GM12878 (cell line): ENCODE results near the gene TMSB4X. TPM values are rescaled to one million over a fixed set of nuclear protein-coding genes. Genes with fewer than 3 reads are reported as not detected.

Experiments
- ATAC-seq: fragments of 200-7000 bp; cut with Tn5 transposase; 3 replicates; pipeline ENCODE4 v1.9.1; 2020; ENCODE audit warnings: mild to moderate bottlenecking, moderate library complexity
- BruUV-seq: library from RNA; stranded (reverse); fragments of 400-500 nt; replicated peaks from 2 replicates; lab custom pipeline; 2021; lab: Mats Ljungman, UMichigan
- CTCF ChIA-PET: fragments of 300-600 bp; sonication (Branson Sonifier 250); formaldehyde crosslinking; extraction: SDS; loops from one replicate; lab custom pipeline; 2021; ENCODE audit warnings: inconsistent platforms; lab: Yijun Ruan, JAX
- POLR2A ChIA-PET: fragments of 350-600 bp; formaldehyde crosslinking; extraction: SDS; loops from one replicate; lab custom pipeline; 2021; ENCODE audit warnings: inconsistent platforms; lab: Charles Lee
- RAD21 ChIA-PET: fragments of 300-600 bp; sonication (Branson Sonifier 250); formaldehyde crosslinking; loops from one replicate; lab custom pipeline; 2023; ENCODE audit warnings: antibody characterized with exemption; ENCODE audit not compliant: unreplicated experiment; lab: Charles Lee
- SMC1A ChIA-PET: fragments of 300-600 bp; sonication (Branson Sonifier 250); formaldehyde crosslinking; loops from one replicate; lab custom pipeline; 2023; ENCODE audit not compliant: unreplicated experiment, uncharacterized antibody; lab: Charles Lee
- DNase-seq: peaks from one replicate; pipeline ENCODE4 v3.0.0-alpha.2; 2011; ENCODE audit warnings: low read depth, low spot score
- FAIRE-seq: peaks from 3 replicates; lab custom pipeline; 2011; peaks lifted over from hg19 to GRCh38; lab: Jason Lieb, UNC
- H2AFZ ChIP-seq: 2 replicates; pipeline ENCODE4 v1.6.0; 2011; ENCODE audit warnings: low read depth, low read length, control low read depth; ENCODE audit not compliant: control insufficient read depth
- H3K27ac ChIP-seq: 2 replicates; pipeline ENCODE4 v1.5.1; 2011; ENCODE audit warnings: control low read depth; ENCODE audit not compliant: control insufficient read depth, insufficient read depth
- H3K27me3 ChIP-seq, 2 experiments: replicated peaks in 1 of 2; 2 replicates each; pipeline versions ENCODE4 v1.6.0 to v1.6.1; 2011; ENCODE audit warnings: low read length in 1 of 2; ENCODE audit not compliant: control insufficient read depth in 2 of 2, insufficient read depth in 2 of 2
- H3K36me3 ChIP-seq, 2 experiments: 2 replicates each; pipeline ENCODE4 v1.5.1; 2011; ENCODE audit warnings: low read length in 1 of 2; ENCODE audit not compliant: control insufficient read depth in 2 of 2, insufficient read depth in 2 of 2
- H3K4me1 ChIP-seq: 2 replicates; pipeline ENCODE4 v1.6.1; 2011; ENCODE audit warnings: mild to moderate bottlenecking, low read length, moderate library complexity, mixed read lengths; ENCODE audit not compliant: control insufficient read depth, insufficient read depth
- H3K4me2 ChIP-seq: 2 replicates; pipeline ENCODE4 v1.6.0; 2011; ENCODE audit warnings: control low read depth; ENCODE audit not compliant: control insufficient read depth, insufficient read depth
- H3K4me3 ChIP-seq: fragments of 200-600 bp; sonication (generic); 2 replicates; pipeline ENCODE4 v1.5.1; 2016
- H3K79me2 ChIP-seq: 2 replicates; pipeline ENCODE4 v1.6.0; 2011; ENCODE audit warnings: low read length; ENCODE audit not compliant: control insufficient read depth, insufficient read depth
- H3K9ac ChIP-seq: 2 replicates; pipeline ENCODE4 v1.8.0; 2011; ENCODE audit warnings: low read length, control low read depth, mixed read lengths; ENCODE audit not compliant: control insufficient read depth, insufficient read depth
- H3K9me3 ChIP-seq: replicated peaks from 3 replicates; pipeline ENCODE4 v1.5.1; 2011; ENCODE audit warnings: mild to moderate bottlenecking, low read length; ENCODE audit not compliant: control insufficient read depth, insufficient read depth
- H4K20me1 ChIP-seq: 2 replicates; pipeline ENCODE4 v1.6.0; 2011; ENCODE audit not compliant: control insufficient read depth, insufficient read depth
- BACH1 ChIP-seq: fragments of 450-650 bp; IDR thresholded peaks from 2 replicates; pipeline ENCODE4 v1.6.1; 2017; ENCODE audit warnings: mild to moderate bottlenecking, borderline replicate concordance
- BCL11A ChIP-seq: IDR thresholded peaks from 2 replicates; pipeline ENCODE4 v1.6.1; 2011; ENCODE audit warnings: low read depth, low read length
- BCL3 ChIP-seq: IDR thresholded peaks from 2 replicates; pipeline ENCODE4 v1.6.1; 2011; ENCODE audit warnings: borderline replicate concordance, low read depth, mild to moderate bottlenecking, moderate library complexity, low read length; ENCODE audit not compliant: insufficient read depth, poor library complexity, severe bottlenecking
- BHLHE40 ChIP-seq, 2 experiments: fragments of 450-650 bp in 1 of 2; IDR thresholded peaks; 2 replicates each; pipeline ENCODE4 v1.6.1; 2011 to 2017; ENCODE audit warnings: low read depth in 2 of 2, borderline replicate concordance in 1 of 2, improper control_type of control experiment in 1 of 2, low read length in 1 of 2, mild to moderate bottlenecking in 1 of 2
- CREM ChIP-seq: IDR thresholded peaks from 2 replicates; pipeline ENCODE4 v1.6.1; 2014; ENCODE audit warnings: antibody characterized with exemption, low read depth
- EP300 ChIP-seq, 2 experiments: fragments of 150-350 bp in 1 of 2; IDR thresholded peaks; 2 replicates each; pipeline ENCODE4 v1.6.1; 2011 to 2012; ENCODE audit warnings: low read depth in 2 of 2, low read length in 2 of 2, borderline replicate concordance in 1 of 2, improper control_type of control experiment in 1 of 2, inconsistent platforms in 1 of 2; ENCODE audit not compliant: control insufficient read depth in 1 of 2
- ETV6 ChIP-seq, 2 experiments: fragments of 450-650 bp in 1 of 2; IDR thresholded peaks in 1 of 2; conservative IDR thresholded peaks in 1 of 2; 2 replicates each; pipeline ENCODE4 v1.6.1; 2014; ENCODE audit warnings: antibody characterized with exemption in 1 of 2, borderline replicate concordance in 1 of 2, low read depth in 1 of 2, mild to moderate bottlenecking in 1 of 2, moderate library complexity in 1 of 2
- GATAD2B ChIP-seq: fragments of 450-650 bp; conservative IDR thresholded peaks from 2 replicates; pipeline ENCODE4 v1.6.1; 2017; ENCODE audit warnings: low read depth, mild to moderate bottlenecking, moderate library complexity
- IRF4 ChIP-seq: IDR thresholded peaks from 2 replicates; pipeline ENCODE4 v1.6.1; 2011; ENCODE audit warnings: low read depth, low read length
- JUNB ChIP-seq: IDR thresholded peaks from 2 replicates; pipeline ENCODE4 v1.6.1; 2016; ENCODE audit warnings: antibody characterized with exemption, mild to moderate bottlenecking
- MEF2B ChIP-seq: fragments of 450-650 bp; IDR thresholded peaks from 2 replicates; pipeline ENCODE4 v1.6.1; 2018; ENCODE audit warnings: mild to moderate bottlenecking, moderate library complexity; ENCODE audit not compliant: partially characterized antibody, poor library complexity, severe bottlenecking
- MTA2 ChIP-seq: fragments of 450-650 bp; IDR thresholded peaks from 2 replicates; pipeline ENCODE4 v1.6.1; 2016; ENCODE audit warnings: low read depth, mild to moderate bottlenecking, moderate library complexity
- NR2C1 ChIP-seq: fragments of 450-650 bp; IDR thresholded peaks from 2 replicates; pipeline ENCODE4 v1.6.1; 2017; ENCODE audit warnings: antibody characterized with exemption, mild to moderate bottlenecking, moderate library complexity
- PAX5 ChIP-seq: IDR thresholded peaks from 2 replicates; pipeline ENCODE4 v1.6.1; 2011; ENCODE audit warnings: low read depth, low read length, borderline replicate concordance
- SP1 ChIP-seq: IDR thresholded peaks from one replicate; pipeline ENCODE4 v1.6.1; 2011; ENCODE audit warnings: low read depth, low read length
- TCF12 ChIP-seq: IDR thresholded peaks from 2 replicates; pipeline ENCODE4 v1.6.1; 2011; ENCODE audit warnings: low read depth, mild to moderate bottlenecking, low read length
- TCF3 ChIP-seq: IDR thresholded peaks from 2 replicates; pipeline ENCODE4 v1.6.1; 2012; ENCODE audit warnings: low read depth, mild to moderate bottlenecking, low read length, borderline replicate concordance; ENCODE audit not compliant: insufficient read depth
- ZNF207 ChIP-seq: fragments of 450-650 bp; IDR thresholded peaks from 2 replicates; pipeline ENCODE4 v1.6.1; 2014; ENCODE audit warnings: antibody characterized with exemption, mild to moderate bottlenecking, borderline replicate concordance
- WGBS: methylation state at CpG from one replicate; pipeline ENCODE4 v1.1.6; 2016; ENCODE audit warnings: low lambda C conversion rate; ENCODE audit not compliant: insufficient replicate concordance, insufficient coverage; ENCODE audit errors: missing lambda C conversion rate; 5-methylcytosine and 5-hydroxymethylcytosine counted together
- in situ Hi-C: fragments of 300-500 bp; cut with MboI; formaldehyde crosslinking; loops from 9 replicates; pipeline ENCODE4 v1.14.3; 2018; ENCODE audit warnings: mixed read lengths
- intact Hi-C: fragments of 100-400 bp; cut with micrococcal nuclease; formaldehyde crosslinking; loops from one replicate; pipeline ENCODE4 v1.14.2; 2022; ENCODE audit not compliant: unreplicated experiment
- polyA plus RNA-seq, 11 experiments: library from polyadenylated mRNA; depleted of rRNA in 4 of 11; unstranded in 6 of 11; stranded (reverse) in 5 of 11; fragments of >200 nt; fragmentation: Nextera tagmentation in 4 of 11; fragmentation: Illumina TruSeq in 1 of 11; extraction: Ambion mirVana in 4 of 11; extraction: Trizol in 1 of 11; gene quantifications; 1 replicate in 1 of 11; 2 replicates in 10 of 11; pipeline versions ENCODE4 v1.2.1 to v1.2.3, GENCODE V29; 2011 to 2016; ENCODE audit warnings: inconsistent platforms in 2 of 11, missing spikeins in 2 of 11, low read depth in 1 of 11
- total RNA-seq, 4 experiments: library from RNA; depleted of rRNA in 3 of 4; stranded (reverse); fragments of >200 nt in 3 of 4; fragmentation: Illumina TruSeq in 1 of 4; extraction: Trizol in 1 of 4; gene quantifications; 2 replicates each; pipeline versions ENCODE4 v1.2.1 to v1.2.3, GENCODE V29; 2013 to 2021
- TF ChIP-seq, protein P1 (sequence below): fragments of 450-650 bp; IDR thresholded peaks from 2 replicates; pipeline ENCODE4 v1.6.1; 2017; ENCODE audit warnings: mild to moderate bottlenecking, low read depth, inconsistent platforms; ENCODE audit not compliant: poor library complexity, severe bottlenecking

Gene TMSB4X
- total and polyA plus RNA-seq, 10 of the 15 experiments (the other 5 are each of a cell fraction or from before 2014, with no cell fraction given) = 13,924 to 37,234 (median 23,705) TPM

GRCh38 chrX:12947545-12948235, 27.2 kb upstream of the TMSB4X start:
- peak overlapping the region; percentile 97 for H3K27ac ChIP-seq
- no peak overlapping the region for H2AFZ ChIP-seq
- peak overlapping the region; percentile 43 for H3K9ac ChIP-seq
- H3K4me1 ChIP-seq = peaks cover 41% of the 10 kb centered on the region
- ChIA-PET SMC1A (interaction anchor here (0.8 to 18.8 kb wide), 18 partner anchors 10 to 542 kb away, joined by 3 to 632 read pairs (median 18); partner anchors contain the start of gene TMSB4X), RAD21 (interaction anchor here (1.0 to 15.5 kb wide), 23 partner anchors 9 to 698 kb away, joined by 3 to 549 read pairs (median 15); partner anchors contain the start of genes FAM9C and TMSB4X), CTCF (interaction anchor here (0.7 to 7.7 kb wide), 28 partner anchors 9 to 1084 kb away, joined by 3 to 312 read pairs (median 12); no protein-coding TSS in a partner anchor), POLR2A (interaction anchor here (1.0 to 7.2 kb wide), 15 partner anchors 10 to 540 kb away, joined by 3 to 63 read pairs (median 6); partner anchors contain the start of gene TMSB4X)
- H4K20me1 ChIP-seq = no peaks in the 10 kb centered on the region
- no peaks in the 10 kb centered on the region for H3K27me3 ChIP-seq
- no peaks in the 10 kb centered on the region for H3K9me3 ChIP-seq
- H3K4me3 ChIP-seq = no peak overlapping the region
- ATAC-seq = peak; percentile 11
- peaks cover 30% of the 10 kb centered on the region for H3K79me2 ChIP-seq
- no peaks in the 10 kb centered on the region for H3K36me3 ChIP-seq
- FAIRE-seq = no peak
- WGBS = 18% methylated on average over 5 of the region's 5 CpGs
- no TSS peak for BruUV-seq
- in situ Hi-C loops = loop anchor here (5.0 kb wide), 2 partner anchors 55 to 530 kb away; no protein-coding TSS in a partner anchor
- no peak for DNase-seq
- peak overlapping the region; percentile 76 for H3K4me2 ChIP-seq
- intact Hi-C loops = loop anchor here (1.0 to 10.0 kb wide), 8 partner anchors 53 to 717 kb away; no protein-coding TSS in a partner anchor
- TF ChIP-seq EP300 (IDR thresholded peaks at IDR 0.05; ENCODE audit: borderline replicate concordance in 1 of 2, control insufficient read depth in 1 of 2, low read depth in 2 of 2, low read length in 2 of 2) = peak in 1 of 2 experiments; percentile 58; a peak in 1 of 4 replicates
- TF ChIP-seq TCF12 = peak; percentile 92
- no peak for TF ChIP-seq ZNF207
- TF ChIP-seq IRF4 = no peak
- peak; percentile 30 for TF ChIP-seq MEF2B
- 0 out of 2 replicates have a peak, but pooled peaks have one; percentile 43 for TF ChIP-seq PAX5
- peak; percentile 63 for TF ChIP-seq BCL11A
- peak; percentile 38 for TF ChIP-seq BCL3
- peak; percentile 46; the same call in 1 of the 2 replicates for TF ChIP-seq JUNB
- 0 out of 2 replicates have a peak, but pooled peaks have one; percentile 27 for TF ChIP-seq CREM
- no peak for TF ChIP-seq BACH1
- TF ChIP-seq MTA2 = peak; percentile 45; the same call in 1 of the 2 replicates
- TF ChIP-seq, protein P1, sequence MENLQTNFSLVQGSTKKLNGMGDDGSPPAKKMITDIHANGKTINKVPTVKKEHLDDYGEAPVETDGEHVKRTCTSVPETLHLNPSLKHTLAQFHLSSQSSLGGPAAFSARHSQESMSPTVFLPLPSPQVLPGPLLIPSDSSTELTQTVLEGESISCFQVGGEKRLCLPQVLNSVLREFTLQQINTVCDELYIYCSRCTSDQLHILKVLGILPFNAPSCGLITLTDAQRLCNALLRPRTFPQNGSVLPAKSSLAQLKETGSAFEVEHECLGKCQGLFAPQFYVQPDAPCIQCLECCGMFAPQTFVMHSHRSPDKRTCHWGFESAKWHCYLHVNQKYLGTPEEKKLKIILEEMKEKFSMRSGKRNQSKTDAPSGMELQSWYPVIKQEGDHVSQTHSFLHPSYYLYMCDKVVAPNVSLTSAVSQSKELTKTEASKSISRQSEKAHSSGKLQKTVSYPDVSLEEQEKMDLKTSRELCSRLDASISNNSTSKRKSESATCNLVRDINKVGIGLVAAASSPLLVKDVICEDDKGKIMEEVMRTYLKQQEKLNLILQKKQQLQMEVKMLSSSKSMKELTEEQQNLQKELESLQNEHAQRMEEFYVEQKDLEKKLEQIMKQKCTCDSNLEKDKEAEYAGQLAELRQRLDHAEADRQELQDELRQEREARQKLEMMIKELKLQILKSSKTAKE = no peak
- no peak for TF ChIP-seq BHLHE40 (IDR thresholded peaks at IDR 0.05; ENCODE audit: borderline replicate concordance in 1 of 2, low read depth in 2 of 2, low read length in 1 of 2)
- TF ChIP-seq TCF3 = 0 out of 2 replicates have a peak, but pooled peaks have one; percentile 50
- 0 out of 4 replicates have a peak, but pooled peaks of 1 of the 2 experiments have one; percentile 15 for TF ChIP-seq ETV6 (conservative IDR thresholded peaks at IDR 0.05 in 1 of 2, IDR thresholded peaks at IDR 0.05 in 1 of 2; ENCODE audit: borderline replicate concordance in 1 of 2, low read depth in 1 of 2)
- TF ChIP-seq NR2C1 = peak; percentile 64
- TF ChIP-seq SP1 = no peak
- peak; percentile 4; the same call in 1 of the 2 replicates for TF ChIP-seq GATAD2B
